OCI-LY3 (cell line): ENCODE data around the gene USP31.

Experiments used
- H2AFZ ChIP-seq: fragments of 200-600, 300-600 bp; shearing (Covaris generic); 2 replicates; pipeline ENCODE4 v1.6.0; 2014; ENCODE audit warnings: antibody characterized with exemption, low read depth, low read length
- H3K27ac ChIP-seq: fragments of 200-600, 300-600 bp; sonication (generic); 2 replicates; pipeline ENCODE4 v1.5.1; 2014; ENCODE audit warnings: mild to moderate bottlenecking, low read length, moderate library complexity, mixed read lengths
- H3K27me3 ChIP-seq: fragments of 200-600, 300-600 bp; sonication (generic); 2 replicates; pipeline ENCODE4 v1.6.1; 2014; ENCODE audit warnings: low read depth, low read length, mixed read lengths
- H3K36me3 ChIP-seq: fragments of 200-600, 300-600 bp; sonication (generic); replicated peaks from 2 replicates; pipeline ENCODE3; 2014; ENCODE audit warnings: low read depth, low read length, mixed read lengths
- H3K4me1 ChIP-seq: fragments of 300-600, 200-600 bp; sonication (generic); 2 replicates; pipeline ENCODE4 v1.6.1; 2014; ENCODE audit warnings: low read length, mixed read lengths
- H3K4me2 ChIP-seq: fragments of 200-600, 300-600 bp; sonication (generic); 2 replicates; pipeline ENCODE4 v1.6.1; 2014; ENCODE audit warnings: low read length, mixed read lengths
- H3K4me3 ChIP-seq: fragments of 300-600, 200-600 bp; sonication (generic); 2 replicates; pipeline ENCODE4 v1.5.1; 2014; ENCODE audit warnings: antibody characterized with exemption, mild to moderate bottlenecking, low read length, moderate library complexity
- H3K79me2 ChIP-seq: fragments of 300-600, 200-600 bp; shearing (Covaris generic); 2 replicates; pipeline ENCODE4 v1.6.1; 2014; ENCODE audit warnings: mild to moderate bottlenecking, low read length, mixed read lengths
- H3K9ac ChIP-seq: fragments of 300-600, 200-600 bp; shearing (Covaris generic); 2 replicates; pipeline ENCODE4 v1.6.0; 2014; ENCODE audit warnings: mild to moderate bottlenecking, low read length, moderate library complexity
- H3K9me3 ChIP-seq: fragments of 200-600, 300-600 bp; shearing (Covaris generic); 2 replicates; pipeline ENCODE4 v1.6.1; 2014; ENCODE audit warnings: low read length, mixed read lengths; ENCODE audit not compliant: insufficient read depth
- H4K20me1 ChIP-seq: fragments of 200-600, 300-600 bp; sonication (generic); 2 replicates; pipeline ENCODE4 v1.6.1; 2016; ENCODE audit warnings: low read length, mixed read lengths; ENCODE audit not compliant: insufficient read depth
- EZH2phosphoT487 ChIP-seq: fragments of 200-600 bp; shearing (Covaris generic); IDR thresholded peaks from 2 replicates; pipeline ENCODE4 v1.6.1; 2018; ENCODE audit warnings: antibody characterized with exemption, mixed run types, low read depth
- TF ChIP-seq, protein P1 (sequence below): fragments of 200-600, 300-600 bp; sonication (generic); IDR thresholded peaks from 2 replicates; pipeline ENCODE4 v1.5.1; 2014; ENCODE audit warnings: antibody characterized with exemption, low read length, low read depth

USP31 gene

GRCh38 chr16:23045025-23045424 lies 104.2 kb downstream of the USP31 start:
- Histone ChIP-seq H3K4me1 (no peaks in the 10 kb centered on the region), H3K27ac (no peak overlapping the region), H3K9ac (no peak overlapping the region), H4K20me1 (no peaks in the 10 kb centered on the region), H3K4me2 (no peak overlapping the region), H2AFZ (no peak overlapping the region), H3K27me3 (peaks cover 29% of the 10 kb centered on the region), H3K36me3 (no peaks in the 10 kb centered on the region), H3K9me3 (0 out of 2 replicates have a peak, but pooled peaks cover 3% of the 10 kb centered on the region), H3K4me3 (no peak overlapping the region), H3K79me2 (no peaks in the 10 kb centered on the region)
- no peak for TF ChIP-seq EZH2phosphoT487
- TF ChIP-seq, protein P1, sequence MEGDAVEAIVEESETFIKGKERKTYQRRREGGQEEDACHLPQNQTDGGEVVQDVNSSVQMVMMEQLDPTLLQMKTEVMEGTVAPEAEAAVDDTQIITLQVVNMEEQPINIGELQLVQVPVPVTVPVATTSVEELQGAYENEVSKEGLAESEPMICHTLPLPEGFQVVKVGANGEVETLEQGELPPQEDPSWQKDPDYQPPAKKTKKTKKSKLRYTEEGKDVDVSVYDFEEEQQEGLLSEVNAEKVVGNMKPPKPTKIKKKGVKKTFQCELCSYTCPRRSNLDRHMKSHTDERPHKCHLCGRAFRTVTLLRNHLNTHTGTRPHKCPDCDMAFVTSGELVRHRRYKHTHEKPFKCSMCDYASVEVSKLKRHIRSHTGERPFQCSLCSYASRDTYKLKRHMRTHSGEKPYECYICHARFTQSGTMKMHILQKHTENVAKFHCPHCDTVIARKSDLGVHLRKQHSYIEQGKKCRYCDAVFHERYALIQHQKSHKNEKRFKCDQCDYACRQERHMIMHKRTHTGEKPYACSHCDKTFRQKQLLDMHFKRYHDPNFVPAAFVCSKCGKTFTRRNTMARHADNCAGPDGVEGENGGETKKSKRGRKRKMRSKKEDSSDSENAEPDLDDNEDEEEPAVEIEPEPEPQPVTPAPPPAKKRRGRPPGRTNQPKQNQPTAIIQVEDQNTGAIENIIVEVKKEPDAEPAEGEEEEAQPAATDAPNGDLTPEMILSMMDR, result no peak

- H3K27me3 ChIP-seq, result peaks cover 9% of the 10 kb centered on the region; the same call in 1 of the 2 replicates
- TF ChIP-seq, protein P1, result no peak
- TF ChIP-seq EZH2phosphoT487, result no peak
- H4K20me1 ChIP-seq, result no peaks in the 10 kb centered on the region
- no peaks in the 10 kb centered on the region for H3K4me1 ChIP-seq
- no peak overlapping the region for H3K9ac ChIP-seq
- no peaks in the 10 kb centered on the region for H3K36me3 ChIP-seq
- no peak overlapping the region for H2AFZ ChIP-seq
- no peak overlapping the region for H3K27ac ChIP-seq
- H3K9me3 ChIP-seq, result 0 out of 2 replicates have a peak, but pooled peaks cover 3% of the 10 kb centered on the region
- no peaks in the 10 kb centered on the region for H3K79me2 ChIP-seq
- no peak overlapping the region for H3K4me2 ChIP-seq
- no peak overlapping the region for H3K4me3 ChIP-seq
These were observed 109.0 kb downstream of the USP31 start for GRCh38 chr16:23040246-23040645.

GRCh38 chr16:23039118-23039517 lies 110.1 kb downstream of the USP31 start:
- Histone ChIP-seq H3K9me3 (no peaks in the 10 kb centered on the region), H2AFZ (no peak overlapping the region), H3K79me2 (no peaks in the 10 kb centered on the region), H3K4me2 (no peak overlapping the region), H3K27ac (no peak overlapping the region), H3K36me3 (no peaks in the 10 kb centered on the region), H3K4me3 (no peak overlapping the region), H4K20me1 (no peaks in the 10 kb centered on the region), H3K4me1 (no peaks in the 10 kb centered on the region), H3K9ac (no peak overlapping the region), H3K27me3 (peaks cover 9% of the 10 kb centered on the region; the same call in 1 of the 2 replicates)
- TF ChIP-seq EZH2phosphoT487, result no peak
- TF ChIP-seq, protein P1, result no peak

GRCh38 chr16:23035240-23035639 lies 114.0 kb downstream of the USP31 start:
- no peak overlapping the region for H3K4me2 ChIP-seq
- no peaks in the 10 kb centered on the region for H3K4me1 ChIP-seq
- no peak overlapping the region for H3K4me3 ChIP-seq
- H3K79me2 ChIP-seq, result no peaks in the 10 kb centered on the region
- H4K20me1 ChIP-seq, result no peaks in the 10 kb centered on the region
- H3K27me3 ChIP-seq, result peaks cover 15% of the 10 kb centered on the region
- H3K27ac ChIP-seq, result no peak overlapping the region
- TF ChIP-seq EZH2phosphoT487, result no peak
- TF ChIP-seq, protein P1, result no peak
- no peak overlapping the region for H2AFZ ChIP-seq
- no peaks in the 10 kb centered on the region for H3K36me3 ChIP-seq
- no peaks in the 10 kb centered on the region for H3K9me3 ChIP-seq
- no peak overlapping the region for H3K9ac ChIP-seq
